Fibroblast of pulmonary artery (primary cell): ENCODE data around the gene OAS3.

Experiments used
- DNase-seq: peaks from one replicate; pipeline ENCODE4 v3.0.0-alpha.2; 2010; ENCODE audit warnings: low read depth
- H3K4me3 ChIP-seq: replicated peaks from 2 replicates; pipeline ENCODE4 v1.5.1; 2011; ENCODE audit warnings: low read depth, mild to moderate bottlenecking, control low read depth, low read length, moderate library complexity
- TF ChIP-seq, protein P1 (sequence below): IDR thresholded peaks from 2 replicates; pipeline ENCODE4 v1.5.1; 2011; ENCODE audit warnings: mild to moderate bottlenecking, control low read depth, low read length, inconsistent platforms; ENCODE audit errors: missing control alignments

The OAS3 gene

DNA sequence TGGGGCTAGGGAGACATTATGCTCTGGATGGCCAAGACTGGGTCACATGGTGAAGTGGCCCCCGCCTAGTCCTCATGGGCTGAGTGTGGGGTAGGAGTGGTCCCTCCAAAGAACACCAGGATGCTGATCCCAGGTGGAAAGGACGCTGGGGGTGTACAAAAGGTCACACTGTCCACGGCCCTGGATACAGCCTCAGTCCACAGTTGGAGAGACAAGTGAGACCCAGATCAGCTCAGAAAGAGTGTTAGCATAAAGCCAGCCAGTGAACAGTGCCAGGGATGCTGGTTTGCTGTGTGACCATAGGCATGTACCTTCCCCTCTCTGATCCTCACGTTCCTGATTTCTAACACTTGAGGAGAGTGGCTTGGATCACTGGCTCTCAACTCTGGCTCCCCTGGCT lies 26.6 kb downstream of the OAS3 start:
- no peak for DNase-seq
- H3K4me3 ChIP-seq, result no peak overlapping the region
- TF ChIP-seq, protein P1, sequence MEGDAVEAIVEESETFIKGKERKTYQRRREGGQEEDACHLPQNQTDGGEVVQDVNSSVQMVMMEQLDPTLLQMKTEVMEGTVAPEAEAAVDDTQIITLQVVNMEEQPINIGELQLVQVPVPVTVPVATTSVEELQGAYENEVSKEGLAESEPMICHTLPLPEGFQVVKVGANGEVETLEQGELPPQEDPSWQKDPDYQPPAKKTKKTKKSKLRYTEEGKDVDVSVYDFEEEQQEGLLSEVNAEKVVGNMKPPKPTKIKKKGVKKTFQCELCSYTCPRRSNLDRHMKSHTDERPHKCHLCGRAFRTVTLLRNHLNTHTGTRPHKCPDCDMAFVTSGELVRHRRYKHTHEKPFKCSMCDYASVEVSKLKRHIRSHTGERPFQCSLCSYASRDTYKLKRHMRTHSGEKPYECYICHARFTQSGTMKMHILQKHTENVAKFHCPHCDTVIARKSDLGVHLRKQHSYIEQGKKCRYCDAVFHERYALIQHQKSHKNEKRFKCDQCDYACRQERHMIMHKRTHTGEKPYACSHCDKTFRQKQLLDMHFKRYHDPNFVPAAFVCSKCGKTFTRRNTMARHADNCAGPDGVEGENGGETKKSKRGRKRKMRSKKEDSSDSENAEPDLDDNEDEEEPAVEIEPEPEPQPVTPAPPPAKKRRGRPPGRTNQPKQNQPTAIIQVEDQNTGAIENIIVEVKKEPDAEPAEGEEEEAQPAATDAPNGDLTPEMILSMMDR, result no peak

DNA sequence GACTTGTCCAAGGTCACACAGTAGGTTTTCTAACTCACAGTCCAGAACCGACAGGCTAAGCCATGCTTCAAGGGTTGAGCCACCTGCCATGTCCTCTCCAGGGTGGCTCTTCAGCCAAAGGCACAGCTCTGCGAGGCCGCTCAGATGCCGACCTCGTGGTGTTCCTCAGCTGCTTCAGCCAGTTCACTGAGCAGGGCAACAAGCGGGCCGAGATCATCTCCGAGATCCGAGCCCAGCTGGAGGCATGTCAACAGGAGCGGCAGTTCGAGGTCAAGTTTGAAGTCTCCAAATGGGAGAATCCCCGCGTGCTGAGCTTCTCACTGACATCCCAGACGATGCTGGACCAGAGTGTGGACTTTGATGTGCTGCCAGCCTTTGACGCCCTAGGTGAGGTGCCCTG lies 27.4 kb downstream of the OAS3 start:
- no peak for DNase-seq
- H3K4me3 ChIP-seq, result no peak overlapping the region
- TF ChIP-seq, protein P1, result no peak

DNA sequence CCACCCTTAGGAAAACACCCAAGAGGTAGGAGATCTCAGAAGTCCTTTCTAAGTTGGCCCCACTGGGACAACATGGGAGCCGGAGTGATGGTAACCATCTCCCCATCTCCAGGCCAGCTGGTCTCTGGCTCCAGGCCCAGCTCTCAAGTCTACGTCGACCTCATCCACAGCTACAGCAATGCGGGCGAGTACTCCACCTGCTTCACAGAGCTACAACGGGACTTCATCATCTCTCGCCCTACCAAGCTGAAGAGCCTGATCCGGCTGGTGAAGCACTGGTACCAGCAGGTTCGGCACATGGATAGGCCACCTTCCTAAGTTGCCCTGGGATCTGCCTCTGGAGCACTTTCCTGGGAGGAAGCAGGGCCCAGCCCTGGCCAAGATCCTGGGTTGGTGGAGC lies 29.0 kb downstream of the OAS3 start:
- DNase-seq, result no peak
- TF ChIP-seq, protein P1, result no peak
- H3K4me3 ChIP-seq, result no peak overlapping the region

DNA sequence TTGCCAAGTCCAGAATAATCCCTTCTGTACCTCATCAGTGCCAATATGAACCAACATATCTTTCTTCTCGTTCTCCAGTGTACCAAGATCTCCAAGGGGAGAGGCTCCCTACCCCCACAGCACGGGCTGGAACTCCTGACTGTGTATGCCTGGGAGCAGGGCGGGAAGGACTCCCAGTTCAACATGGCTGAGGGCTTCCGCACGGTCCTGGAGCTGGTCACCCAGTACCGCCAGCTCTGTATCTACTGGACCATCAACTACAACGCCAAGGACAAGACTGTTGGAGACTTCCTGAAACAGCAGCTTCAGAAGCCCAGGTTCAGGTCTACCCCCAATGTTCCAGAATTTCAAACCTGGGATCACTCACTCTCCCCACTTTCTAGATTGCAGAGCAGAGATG lies 29.6 kb downstream of the OAS3 start:
- TF ChIP-seq, protein P1, result no peak
- H3K4me3 ChIP-seq, result no peak overlapping the region
- no peak for DNase-seq

DNA sequence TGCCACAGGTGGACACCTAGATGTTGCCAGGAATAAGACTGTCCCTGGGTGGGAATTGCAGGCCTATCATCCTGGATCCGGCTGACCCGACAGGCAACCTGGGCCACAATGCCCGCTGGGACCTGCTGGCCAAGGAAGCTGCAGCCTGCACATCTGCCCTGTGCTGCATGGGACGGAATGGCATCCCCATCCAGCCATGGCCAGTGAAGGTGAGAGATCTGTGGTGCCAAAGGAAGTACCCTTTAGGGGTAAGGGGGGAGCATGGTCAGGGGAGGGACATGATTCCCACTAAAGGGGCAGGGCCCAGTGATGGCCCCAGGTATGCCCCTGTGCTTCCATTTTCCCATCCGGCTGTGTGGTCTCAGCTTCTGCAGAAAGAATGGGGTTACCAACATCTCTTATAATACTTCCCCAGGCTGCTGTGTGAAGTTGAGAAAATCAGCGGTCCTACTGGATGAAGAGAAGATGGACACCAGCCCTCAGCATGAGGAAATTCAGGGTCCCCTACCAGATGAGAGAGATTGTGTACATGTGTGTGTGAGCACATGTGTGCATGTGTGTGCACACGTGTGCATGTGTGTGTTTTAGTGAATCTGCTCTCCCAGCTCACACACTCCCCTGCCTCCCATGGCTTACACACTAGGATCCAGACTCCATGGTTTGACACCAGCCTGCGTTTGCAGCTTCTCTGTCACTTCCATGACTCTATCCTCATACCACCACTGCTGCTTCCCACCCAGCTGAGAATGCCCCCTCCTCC lies 31.5 kb downstream of the OAS3 start:
- no peak overlapping the region for H3K4me3 ChIP-seq
- no peak for DNase-seq
- TF ChIP-seq, protein P1, result no peak

DNA sequence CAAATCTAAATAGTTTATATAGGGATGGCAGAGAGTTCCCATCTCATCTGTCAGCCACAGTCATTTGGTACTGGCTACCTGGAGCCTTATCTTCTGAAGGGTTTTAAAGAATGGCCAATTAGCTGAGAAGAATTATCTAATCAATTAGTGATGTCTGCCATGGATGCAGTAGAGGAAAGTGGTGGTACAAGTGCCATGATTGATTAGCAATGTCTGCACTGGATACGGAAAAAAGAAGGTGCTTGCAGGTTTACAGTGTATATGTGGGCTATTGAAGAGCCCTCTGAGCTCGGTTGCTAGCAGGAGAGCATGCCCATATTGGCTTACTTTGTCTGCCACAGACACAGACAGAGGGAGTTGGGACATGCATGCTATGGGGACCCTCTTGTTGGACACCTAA lies 32.1 kb downstream of the OAS3 start:
- DNase-seq, result no peak
- TF ChIP-seq, protein P1, result no peak
- H3K4me3 ChIP-seq, result no peak overlapping the region

DNA sequence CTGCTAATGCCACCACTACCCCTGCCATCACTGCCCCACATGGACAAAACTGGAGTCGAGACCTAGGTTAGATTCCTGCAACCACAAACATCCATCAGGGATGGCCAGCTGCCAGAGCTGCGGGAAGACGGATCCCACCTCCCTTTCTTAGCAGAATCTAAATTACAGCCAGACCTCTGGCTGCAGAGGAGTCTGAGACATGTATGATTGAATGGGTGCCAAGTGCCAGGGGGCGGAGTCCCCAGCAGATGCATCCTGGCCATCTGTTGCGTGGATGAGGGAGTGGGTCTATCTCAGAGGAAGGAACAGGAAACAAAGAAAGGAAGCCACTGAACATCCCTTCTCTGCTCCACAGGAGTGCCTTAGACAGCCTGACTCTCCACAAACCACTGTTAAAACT lies 33.0 kb downstream of the OAS3 start:
- peak; percentile 16 for DNase-seq

More for the DNA sequence above, 33.0 kb downstream of the OAS3 start:
- TF ChIP-seq, protein P1, result no peak
- no peak overlapping the region for H3K4me3 ChIP-seq
